H9 (cell line): ENCODE measurements around the gene COX8C. TPM values are rescaled to one million over a fixed set of nuclear protein-coding genes. Genes with fewer than 3 reads are reported as not detected.

Experiments used
- DNase-seq: peaks from one replicate; pipeline ENCODE4 v3.0.0-alpha.2; 2017
- H2AFZ ChIP-seq: one replicate; pipeline ENCODE4 v1.6.1; 2013; ENCODE audit warnings: mild to moderate bottlenecking, low read length, control low read depth, moderate library complexity
- H2AK5ac ChIP-seq: 2 replicates; pipeline ENCODE4 v1.6.1; 2013; ENCODE audit warnings: low read length, control low read depth, mixed read lengths; ENCODE audit not compliant: insufficient read length
- H2BK120ac ChIP-seq: one replicate; pipeline ENCODE4 v1.6.1; 2013; ENCODE audit warnings: low read depth, mild to moderate bottlenecking, low read length, control low read depth, inconsistent platforms; ENCODE audit not compliant: poor library complexity, severe bottlenecking
- H2BK12ac ChIP-seq: 2 replicates; pipeline ENCODE4 v1.6.1; 2013; ENCODE audit warnings: low read length, control low read depth, mixed read lengths, low read depth; ENCODE audit not compliant: insufficient read length
- H2BK15ac ChIP-seq: 2 replicates; pipeline ENCODE4 v1.6.1; 2013; ENCODE audit warnings: low read depth, low read length, control low read depth
- H2BK20ac ChIP-seq: one replicate; pipeline ENCODE4 v1.6.1; 2013; ENCODE audit warnings: low read depth, mild to moderate bottlenecking, low read length, control low read depth, inconsistent platforms; ENCODE audit not compliant: poor library complexity, severe bottlenecking
- H2BK5ac ChIP-seq: 2 replicates; pipeline ENCODE4 v1.6.1; 2013; ENCODE audit warnings: low read length, control low read depth, mixed read lengths; ENCODE audit not compliant: insufficient read length
- H3K14ac ChIP-seq: 2 replicates; pipeline ENCODE4 v1.6.1; 2013; ENCODE audit warnings: low read length, control low read depth; ENCODE audit not compliant: insufficient read depth
- H3K18ac ChIP-seq: 2 replicates; pipeline ENCODE4 v1.6.1; 2013; ENCODE audit warnings: low read depth, mild to moderate bottlenecking, mixed read lengths, low read length, control low read depth; ENCODE audit not compliant: insufficient read length
- H3K23ac ChIP-seq: 2 replicates; pipeline ENCODE4 v1.6.1; 2013; ENCODE audit warnings: low read length, control low read depth, mixed read lengths, low read depth; ENCODE audit not compliant: insufficient read length
- H3K23me2 ChIP-seq: 2 replicates; pipeline ENCODE4 v1.6.1; 2013; ENCODE audit warnings: low read depth, mild to moderate bottlenecking, mixed read lengths, low read length, control low read depth; ENCODE audit not compliant: insufficient read length, poor library complexity, severe bottlenecking
- H3K27ac ChIP-seq: 2 replicates; pipeline ENCODE4 v1.5.1; 2013; ENCODE audit warnings: low read length, control low read depth, mixed read lengths, low read depth; ENCODE audit not compliant: insufficient read length
- H3K27me3 ChIP-seq: 2 replicates; pipeline ENCODE4 v1.6.1; 2013; ENCODE audit warnings: low read length, control low read depth, inconsistent platforms; ENCODE audit not compliant: insufficient read depth
- H3K4ac ChIP-seq: 2 replicates; pipeline ENCODE4 v1.6.1; 2013; ENCODE audit warnings: low read depth, mild to moderate bottlenecking, control low read depth, inconsistent platforms, low read length, moderate library complexity
- H3K4me1 ChIP-seq: 2 replicates; pipeline ENCODE4 v1.6.1; 2013; ENCODE audit warnings: low read length, control low read depth, inconsistent platforms; ENCODE audit not compliant: insufficient read depth
- H3K4me2 ChIP-seq: 2 replicates; pipeline ENCODE4 v1.6.1; 2013; ENCODE audit warnings: low read length, control low read depth, mixed read lengths; ENCODE audit not compliant: insufficient read length, insufficient read depth
- H3K56ac ChIP-seq: 2 replicates; pipeline ENCODE4 v1.6.1; 2013; ENCODE audit warnings: low read depth, mild to moderate bottlenecking, mixed read lengths, low read length, control low read depth; ENCODE audit not compliant: insufficient read length
- H3K79me1 ChIP-seq: 2 replicates; pipeline ENCODE4 v1.6.1; 2013; ENCODE audit warnings: low read depth, mild to moderate bottlenecking, moderate library complexity, low read length, control low read depth, inconsistent platforms; ENCODE audit not compliant: insufficient read depth, poor library complexity, severe bottlenecking
- H3K79me2 ChIP-seq: 2 replicates; pipeline ENCODE4 v1.6.1; 2013; ENCODE audit warnings: low read length, control low read depth, inconsistent platforms; ENCODE audit not compliant: insufficient read depth
- H3K9ac ChIP-seq: 2 replicates; pipeline ENCODE4 v1.6.1; 2013; ENCODE audit warnings: low read length, control low read depth, mixed read lengths; ENCODE audit not compliant: insufficient read length; ENCODE audit errors: extremely low read depth
- H3K9me3 ChIP-seq: one replicate; pipeline ENCODE4 v1.6.1; 2013; ENCODE audit warnings: low read depth, low read length, inconsistent platforms; ENCODE audit not compliant: control insufficient read depth
- H3T11ph ChIP-seq: one replicate; pipeline ENCODE4 v1.6.1; 2013; ENCODE audit warnings: mild to moderate bottlenecking, low read length, control low read depth, inconsistent platforms
- H4K20me1 ChIP-seq: one replicate; pipeline ENCODE4 v1.6.1; 2013; ENCODE audit not compliant: control insufficient read depth, insufficient read length, insufficient read depth
- H4K5ac ChIP-seq: 2 replicates; pipeline ENCODE4 v1.6.1; 2013; ENCODE audit warnings: low read depth, mild to moderate bottlenecking, mixed read lengths, low read length, control low read depth; ENCODE audit not compliant: insufficient read length
- H4K8ac ChIP-seq: replicated peaks from 2 replicates; pipeline ENCODE4 v1.6.1; 2013; ENCODE audit warnings: low read length, control low read depth, mixed read lengths, low read depth; ENCODE audit not compliant: insufficient read length
- H4K91ac ChIP-seq: 2 replicates; pipeline ENCODE4 v1.6.1; 2013; ENCODE audit warnings: low read depth, mild to moderate bottlenecking, moderate library complexity, mixed read lengths, low read length, control low read depth; ENCODE audit not compliant: insufficient read length
- H3K27ac Mint-ChIP-seq, 3 experiments: 2 replicates in 2 of 3; 3 replicates in 1 of 3; pipeline ENCODE4 v1.8.0; 2020 to 2021; ENCODE audit warnings: mixed read lengths in 3 of 3, mild to moderate bottlenecking in 1 of 3, moderate library complexity in 1 of 3
- H3K27me3 Mint-ChIP-seq: 2 replicates; pipeline ENCODE4 v1.8.0; 2021; ENCODE audit warnings: low read depth, mild to moderate bottlenecking, moderate library complexity, mixed read lengths
- H3K36me3 Mint-ChIP-seq, 3 experiments: 2 replicates in 2 of 3; 3 replicates in 1 of 3; pipeline ENCODE4 v1.8.0; 2020 to 2021; ENCODE audit warnings: low read depth in 3 of 3, mixed read lengths in 3 of 3; ENCODE audit not compliant: insufficient read depth in 1 of 3
- H3K4me1 Mint-ChIP-seq, 2 experiments: 2 replicates each; pipeline ENCODE4 v1.8.0; 2020; ENCODE audit warnings: mixed read lengths in 2 of 2
- H3K4me3 Mint-ChIP-seq, 2 experiments: 2 replicates in 1 of 2; 3 replicates in 1 of 2; pipeline ENCODE4 v1.8.0; 2020 to 2021; ENCODE audit warnings: mild to moderate bottlenecking in 2 of 2, mixed read lengths in 2 of 2, moderate library complexity in 1 of 2
- H3K9me3 Mint-ChIP-seq, 2 experiments: 2 replicates in 1 of 2; 3 replicates in 1 of 2; pipeline ENCODE4 v1.8.0; 2020; ENCODE audit warnings: mild to moderate bottlenecking in 2 of 2, mixed read lengths in 2 of 2, moderate library complexity in 1 of 2
- CTCF ChIP-seq: fragments of 200-600 bp; sonication (generic); conservative IDR thresholded peaks from 3 replicates; pipeline ENCODE4 v1.8.0; 2021; ENCODE audit warnings: antibody characterized with exemption, mild to moderate bottlenecking
- WGBS: extraction: QIAGEN DNeasy Blood & Tissue Kit; methylation state at CpG from one replicate; pipeline ENCODE4 v1.1.7; 2013; ENCODE audit warnings: missing lambda C conversion rate, low lambda C conversion rate, mixed read lengths; ENCODE audit not compliant: insufficient read length; ENCODE audit errors: extremely low coverage; 5-methylcytosine and 5-hydroxymethylcytosine counted together
- total RNA-seq: library from RNA; stranded (reverse); gene quantifications from 2 replicates; pipeline ENCODE4 v1.2.1, GENCODE V29; 2021

COX8C gene
- total RNA-seq, 1 experiment from 2014 or later, result not detected

- peak overlapping the region; percentile 90 to 97 for H3K4me3 Mint-ChIP-seq
- Histone ChIP-seq H3K14ac (no peak overlapping the region), H3K4ac (no peak overlapping the region), H3K27ac (no peak overlapping the region), H2AK5ac (no peak overlapping the region), H3K9ac (no peak overlapping the region), H4K91ac (no peak overlapping the region), H3K56ac (no peak overlapping the region), H3K9me3 (no peaks in the 10 kb centered on the region), H3K4me2 (peak overlapping the region; percentile 98), H4K20me1 (no peaks in the 10 kb centered on the region), H3K23me2 (peaks cover 7% of the 10 kb centered on the region), H3K79me1 (peaks cover 9% of the 10 kb centered on the region), H3K23ac (no peak overlapping the region), H2BK12ac (no peak overlapping the region), H4K5ac (no peak overlapping the region), H3K79me2 (peaks cover 28% of the 10 kb centered on the region), H2AFZ (no peak overlapping the region), H3K18ac (no peak overlapping the region), H3K4me1 (0 out of 2 replicates have a peak, but pooled peaks cover 2% of the 10 kb centered on the region), H2BK5ac (no peak overlapping the region), H2BK15ac (no peak overlapping the region), H2BK20ac (no peak overlapping the region), H3T11ph (no peak overlapping the region), H4K8ac (no peak overlapping the region), H3K27me3 (no peaks in the 10 kb centered on the region), H2BK120ac (no peak overlapping the region)
- no peak for DNase-seq
- TF ChIP-seq CTCF, result no peak
- WGBS, result no CpG with 5 or more reads among the region's 17 CpGs
- no peaks in the 10 kb centered on the region for H3K27me3 Mint-ChIP-seq
- H3K9me3 Mint-ChIP-seq, result peaks cover 3 to 4% of the 10 kb centered on the region in 2 experiments; a peak in 2 of 5 replicates
- H3K36me3 Mint-ChIP-seq, result peaks cover 4 to 12% (median 7%) of the 10 kb centered on the region in 3 experiments
- H3K4me1 Mint-ChIP-seq, result peaks cover 45 to 47% of the 10 kb centered on the region in 2 experiments
- no peak overlapping the region for H3K27ac Mint-ChIP-seq
These were observed 15.8 kb upstream of the COX8C start for GRCh38 chr14:93331002-93331727.
